ENCODE data around the gene RCN2.
"Not testable (repeated sequence)": the region's sequence is repeated elsewhere in the genome, so short reads cannot be mapped to it uniquely, and the experiment has no call there.

Gene RCN2

DNA sequence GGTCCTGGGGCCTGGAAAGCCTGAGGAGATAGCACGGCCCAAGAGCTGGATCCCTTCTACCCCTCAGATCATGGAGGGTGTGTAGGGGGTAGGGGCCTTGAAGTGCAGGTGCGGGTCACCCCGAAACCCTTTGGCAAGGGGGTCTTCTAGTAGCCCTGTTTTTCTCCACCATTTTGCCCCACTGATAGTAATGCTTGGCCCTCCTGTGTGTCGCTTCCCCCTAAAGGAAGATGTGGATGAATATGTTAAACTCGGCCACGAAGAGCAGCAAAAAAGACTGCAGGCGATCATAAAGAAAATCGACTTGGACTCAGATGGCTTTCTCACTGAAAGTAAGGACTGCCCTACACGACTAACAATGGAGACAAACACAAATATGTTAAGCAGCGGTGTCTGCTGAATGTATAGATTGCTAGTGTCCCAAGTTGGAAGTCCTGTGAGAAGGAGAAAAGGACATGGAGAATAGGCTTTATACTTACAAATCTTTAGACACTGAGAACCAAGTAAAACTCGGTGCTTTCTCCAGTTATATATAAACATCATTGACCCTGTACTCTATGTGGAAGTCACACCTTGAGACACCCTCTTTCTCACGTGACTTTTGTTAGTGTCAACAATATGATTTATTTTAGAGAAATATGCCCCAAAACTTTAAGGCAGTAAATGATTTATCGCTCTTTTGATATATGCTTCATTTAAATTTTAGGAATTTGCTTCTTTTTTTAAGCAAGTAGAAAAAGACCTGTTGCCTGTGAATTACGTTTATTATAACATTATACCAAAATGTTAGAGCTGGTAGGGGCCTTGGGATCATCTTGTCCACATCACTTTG, 802 bp downstream of the RCN2 start:
- peak; percentile 12 for DNase-seq

- peak; percentile 11 for DNase-seq
Measured at GRCh38 chr15:76935620-76936019, 4.1 kb downstream of the RCN2 start.

GRCh38 chr15:76936671-76937070, 5.1 kb downstream of the RCN2 start:
- no peak for DNase-seq

DNA sequence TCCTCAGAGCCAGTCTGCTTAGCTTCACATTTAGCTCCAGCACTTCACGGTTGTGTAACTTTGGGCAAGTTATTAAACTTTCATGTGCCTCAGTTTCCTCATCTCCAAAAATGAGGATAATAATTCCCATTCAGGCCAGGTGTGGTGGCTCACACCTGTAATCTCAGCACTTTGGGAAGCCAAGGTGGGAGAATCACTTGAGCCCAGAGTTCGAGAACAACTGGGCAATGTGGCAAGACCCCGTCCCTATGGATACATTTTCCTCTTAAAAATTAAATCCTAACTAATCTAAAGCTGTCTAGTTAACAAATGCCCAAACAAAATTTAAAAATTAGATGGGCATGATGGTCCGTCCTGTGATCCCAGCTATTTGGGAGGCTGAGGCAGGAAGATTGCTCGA, 7.2 kb downstream of the RCN2 start:
- no peak for DNase-seq

- no peak for DNase-seq
Measured at GRCh38 chr15:76939715-76940114, 8.2 kb downstream of the RCN2 start.

DNA sequence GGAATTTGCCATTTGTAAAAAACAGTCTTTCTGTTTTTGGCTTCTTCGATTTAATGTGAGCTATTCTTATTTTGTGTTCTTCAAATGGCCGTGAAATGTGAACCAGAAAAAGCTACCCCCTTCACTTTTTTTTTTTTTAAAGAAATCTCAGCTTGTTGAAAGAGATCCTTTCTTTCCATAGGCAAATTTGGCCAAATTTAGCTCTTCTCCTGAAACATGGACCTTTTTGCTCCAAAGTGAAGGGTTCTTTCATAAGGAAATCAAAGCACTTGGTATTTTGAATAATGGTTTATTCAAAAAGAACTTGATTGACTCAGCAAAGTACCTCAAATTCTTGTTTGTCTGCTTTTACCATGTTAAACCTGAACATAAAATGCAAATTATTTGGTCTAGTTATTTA, 10.1 kb downstream of the RCN2 start:
- no peak for DNase-seq

DNA sequence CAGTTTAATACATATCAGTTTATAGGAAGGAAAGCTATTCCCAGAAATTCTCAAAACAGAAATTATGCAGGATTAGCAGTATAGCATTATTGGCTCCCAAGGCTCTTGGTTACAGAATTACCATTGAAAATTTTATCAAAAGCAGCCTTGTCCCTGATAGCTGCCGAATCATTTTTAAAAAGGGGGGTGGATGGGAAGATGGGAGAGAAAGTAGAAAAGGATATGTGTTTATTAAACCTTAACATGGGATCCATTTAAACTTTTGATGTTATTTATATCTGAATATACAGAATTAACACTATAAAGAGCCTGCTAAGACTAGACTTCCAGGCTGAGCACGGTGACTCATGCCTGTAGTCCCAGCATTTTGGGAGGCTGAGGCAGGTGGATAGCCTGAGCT, 10.8 kb downstream of the RCN2 start:
- DNase-seq: no peak

- DNase-seq: no peak
Measured at GRCh38 chr15:76945494-76946093, 14.0 kb downstream of the RCN2 start.

DNA sequence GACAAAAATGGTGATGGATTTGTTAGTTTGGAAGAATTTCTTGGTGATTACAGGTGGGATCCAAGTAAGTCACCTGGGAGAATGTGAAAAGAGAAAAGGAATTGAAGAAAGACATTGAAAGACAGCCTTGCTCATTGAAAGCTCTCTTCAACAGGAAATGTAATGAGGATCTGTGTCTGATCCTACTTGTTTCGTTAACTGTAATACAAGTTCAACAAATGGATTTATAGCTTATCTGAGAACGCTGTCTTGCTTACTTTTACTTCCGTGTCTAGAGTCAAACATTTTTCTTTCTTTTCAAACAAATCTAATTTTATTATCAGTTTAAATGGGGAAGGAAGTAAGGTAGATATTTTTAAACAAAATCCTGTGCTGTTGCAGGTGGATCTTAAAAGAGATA, 15.9 kb downstream of the RCN2 start:
- DNase-seq: no peak

DNA sequence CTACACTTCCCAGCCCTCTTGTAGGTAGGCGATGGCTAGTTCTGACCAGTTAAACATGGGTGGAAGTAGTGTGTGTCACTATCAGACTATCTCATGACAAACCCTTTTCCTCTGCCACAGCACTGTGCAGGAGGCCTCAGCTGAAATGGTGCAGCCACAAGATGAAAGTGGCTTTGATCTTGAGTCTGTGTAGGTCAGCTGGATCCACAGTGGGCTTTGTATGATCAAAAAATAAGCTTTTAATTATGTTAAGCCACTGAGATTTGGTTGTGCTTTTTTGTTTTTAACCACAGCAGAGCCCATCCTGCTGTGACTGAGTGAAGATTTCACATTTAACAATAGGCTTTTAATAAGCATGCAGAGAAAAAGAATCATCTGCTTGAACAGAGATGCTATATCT, 19.7 kb downstream of the RCN2 start:
- no peak for DNase-seq

- DNase-seq: no peak
Measured at GRCh38 chr15:76953913-76954312, 22.4 kb downstream of the RCN2 start.

DNA sequence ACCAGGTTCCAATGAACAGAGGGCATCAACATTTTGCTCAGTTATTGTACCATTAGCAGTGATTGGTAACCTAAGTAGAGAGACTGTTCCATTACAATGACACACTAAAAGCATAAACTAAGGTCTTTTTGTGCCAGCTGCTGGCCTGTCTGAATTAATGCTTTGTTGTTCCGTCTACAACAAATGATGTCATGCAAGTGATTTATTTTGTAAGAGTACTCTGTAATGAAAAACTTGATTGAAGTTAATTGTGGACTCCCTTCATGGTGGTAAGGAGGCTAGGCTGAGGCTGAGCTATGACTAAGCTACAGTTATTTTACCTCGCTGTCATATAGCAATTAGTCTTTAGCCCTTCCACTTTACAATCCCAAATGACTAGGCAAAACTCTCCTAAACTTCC, 23.2 kb downstream of the RCN2 start:
- no peak for DNase-seq

DNA sequence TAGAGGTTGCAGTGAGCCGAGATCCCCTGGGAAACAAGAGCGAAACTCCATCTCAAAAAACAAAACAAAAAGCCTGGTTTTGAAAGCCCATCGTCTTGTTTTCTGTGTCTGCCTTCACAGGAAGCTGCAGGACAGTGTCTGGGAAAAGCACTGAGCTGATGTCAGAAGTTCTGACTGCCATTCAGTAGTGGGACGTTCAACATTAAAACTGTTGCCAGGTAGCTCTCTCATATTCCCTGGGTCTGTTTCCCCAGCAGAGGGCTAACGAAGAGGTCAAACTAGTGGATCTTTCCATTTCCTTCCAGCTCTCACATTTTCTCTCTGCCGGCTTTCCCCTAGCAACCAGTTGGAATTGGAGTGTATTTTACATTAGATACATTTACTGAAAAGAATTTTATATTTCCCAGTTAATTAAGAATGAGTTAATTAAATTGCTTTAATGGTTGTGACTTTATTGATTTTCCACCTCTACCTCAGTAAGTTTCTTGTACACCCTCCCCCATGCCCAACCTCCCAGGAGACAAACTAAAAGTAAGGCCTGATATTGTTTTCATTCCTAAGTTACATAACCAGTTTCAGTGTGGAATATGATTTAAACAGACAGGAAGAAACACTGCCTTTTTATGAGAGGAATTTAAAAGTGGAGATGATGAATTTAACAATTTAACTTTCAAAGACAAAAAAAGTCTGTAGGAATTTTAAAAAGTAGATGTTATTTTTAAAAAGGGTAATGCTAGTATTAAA, 29.9 kb downstream of the RCN2 start:
- no peak for DNase-seq

DNA sequence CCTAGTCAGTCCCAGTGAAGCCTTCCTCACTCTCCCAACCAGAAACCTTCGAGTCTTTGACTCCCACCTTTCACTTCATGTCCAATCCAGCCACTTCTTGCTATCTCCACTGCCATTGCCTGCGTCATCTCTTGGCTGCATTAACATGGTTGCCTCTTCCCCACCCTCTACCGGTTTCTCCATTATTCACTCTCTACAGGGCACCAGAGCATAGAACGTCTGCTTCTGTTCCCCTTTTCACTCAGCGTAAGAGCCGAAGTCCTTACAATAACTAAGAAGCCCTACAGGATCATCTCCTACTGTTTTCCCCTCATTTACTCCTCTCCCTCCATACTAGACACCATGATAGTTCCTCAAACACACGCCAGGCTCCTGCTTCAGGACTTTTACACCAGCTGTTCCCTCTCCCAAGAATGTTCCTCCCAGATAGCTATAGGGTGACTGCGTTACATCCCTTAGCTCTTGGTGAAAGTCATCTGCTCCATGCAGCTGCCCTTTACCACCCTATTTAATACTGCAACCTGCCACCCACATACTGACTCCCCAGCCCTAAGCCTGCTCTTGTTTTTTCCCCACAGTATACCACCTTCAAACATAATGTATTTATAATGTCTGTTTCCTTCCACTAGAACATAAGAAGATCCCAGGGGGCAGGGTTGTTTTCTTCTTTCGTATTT, 30.9 kb downstream of the RCN2 start:
- no peak for DNase-seq

GRCh38 chr15:76963596-76963995, 32.0 kb downstream of the RCN2 start:
- no peak for DNase-seq

DNA sequence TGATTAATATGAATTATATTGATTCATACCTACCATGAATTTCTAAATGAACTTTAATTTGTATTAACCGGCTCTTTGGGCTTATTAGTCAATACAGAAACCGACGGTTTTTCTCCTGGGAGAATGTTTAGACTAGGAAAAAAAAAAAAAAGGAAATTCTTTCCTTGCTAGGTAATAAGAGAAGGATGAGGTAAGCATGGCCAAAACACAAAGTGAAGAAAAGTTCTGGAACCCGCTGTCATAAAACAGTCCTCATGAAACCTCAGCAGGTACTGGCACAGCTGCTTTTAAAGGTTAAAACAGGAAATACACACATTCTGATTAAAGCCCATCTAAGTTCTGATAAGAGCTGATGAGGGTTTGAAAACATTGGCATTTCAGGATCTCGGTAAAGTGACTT, 32.6 kb downstream of the RCN2 start:
- no peak for DNase-seq

- DNase-seq: not testable (repeated sequence)
Measured at GRCh38 chr15:76966051-76966450, 34.5 kb downstream of the RCN2 start.

DNA sequence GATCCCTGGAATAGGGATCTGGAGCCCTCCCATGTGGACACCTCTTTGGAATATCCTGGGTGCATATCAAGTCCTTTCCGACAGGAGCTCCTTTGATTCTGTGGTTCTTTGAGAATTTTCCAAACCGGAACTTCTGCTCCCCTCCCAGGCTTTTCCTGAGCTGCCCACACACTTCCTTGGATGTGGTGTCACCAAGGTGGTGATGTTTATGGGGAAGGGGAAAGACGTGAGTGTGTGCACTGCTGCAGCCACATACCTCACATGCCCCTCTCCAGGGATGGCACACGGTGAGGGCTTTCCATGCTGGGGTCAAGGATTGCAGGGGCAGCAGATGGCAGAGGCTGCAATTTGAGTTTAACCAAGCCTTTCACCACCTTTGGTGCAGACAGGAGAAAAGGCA, 35.5 kb downstream of the RCN2 start:
- no peak for DNase-seq

GRCh38 chr15:76968306-76968705, 36.8 kb downstream of the RCN2 start:
- DNase-seq: no peak

DNA sequence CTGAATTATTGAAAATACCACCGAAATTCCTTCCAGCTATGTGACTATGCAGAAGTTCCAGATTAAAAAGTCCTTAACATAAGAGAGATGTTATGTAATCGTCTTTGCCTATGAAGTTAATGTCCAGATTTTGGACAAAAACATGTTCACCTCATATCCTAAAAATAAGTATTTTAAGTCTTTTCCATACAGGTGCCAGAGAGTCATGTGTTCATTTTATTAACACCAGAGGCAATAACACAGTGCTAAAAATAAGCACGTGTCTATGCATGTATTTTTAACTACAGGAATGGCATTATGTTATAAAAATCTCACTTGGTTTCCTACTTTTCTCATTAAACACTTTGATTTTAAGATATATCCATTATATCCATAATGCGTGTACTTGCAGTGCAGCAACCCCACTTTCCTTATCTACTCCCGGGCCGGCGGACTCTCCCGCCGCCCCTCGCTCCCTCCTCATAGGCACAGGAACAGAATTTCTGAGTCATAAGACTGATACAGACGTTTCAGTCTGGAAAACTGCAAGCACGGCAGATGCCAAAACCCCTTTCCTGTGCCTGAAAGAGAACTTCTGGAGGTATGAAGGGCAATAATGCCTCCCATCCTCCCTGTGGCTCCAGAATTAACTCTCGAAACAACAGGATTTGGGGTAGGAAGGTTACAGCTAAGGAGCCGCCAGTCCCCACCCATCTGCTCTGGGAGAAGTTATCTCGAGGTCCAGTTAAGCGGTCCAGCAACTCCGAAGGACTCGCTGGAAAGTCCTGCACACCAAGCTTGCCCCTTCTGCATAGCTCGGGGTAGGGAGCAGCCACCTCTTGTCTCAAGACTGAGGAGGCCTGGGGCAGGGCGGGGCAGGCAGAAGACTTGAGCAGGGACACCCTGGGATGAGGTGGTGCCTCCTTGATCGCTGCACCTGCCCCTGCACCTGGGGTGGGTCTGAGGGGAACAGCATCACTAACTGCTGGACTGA, 41.1 kb downstream of the RCN2 start:
- no peak for DNase-seq

GRCh38 chr15:76973362-76973743, 41.8 kb downstream of the RCN2 start:
- peak; percentile 64 for DNase-seq

DNA sequence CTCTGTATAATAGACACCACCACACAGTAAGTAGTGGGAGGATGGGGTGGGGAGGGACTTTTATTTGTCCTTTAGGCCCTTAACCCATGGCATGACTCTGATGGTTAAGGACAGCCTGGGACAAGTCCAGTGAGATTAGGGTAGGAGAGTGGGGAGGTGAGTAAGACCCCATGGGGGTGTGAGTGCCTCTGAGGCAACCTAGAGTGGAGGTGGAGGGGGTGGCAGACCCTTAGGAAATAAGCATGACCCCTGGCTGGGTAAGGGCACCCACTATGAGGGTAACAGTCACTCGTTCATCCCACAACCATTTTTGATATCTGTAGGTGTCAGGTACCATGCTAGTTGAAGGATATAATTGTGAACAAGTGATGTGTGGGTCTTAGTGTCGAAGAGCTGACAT, 42.4 kb downstream of the RCN2 start:
- DNase-seq: no peak

All from NCI-H146 (cell line).